Transverse colon (tissue), 4 donors: ENCODE data around the gene AGAP1. TPM values are rescaled to one million over a fixed set of nuclear protein-coding genes. Genes with fewer than 3 reads are reported as not detected.
"Not testable (repeated sequence)": the region's sequence is repeated elsewhere in the genome, so short reads cannot be mapped to it uniquely, and the experiment has no call there.

Experiments used
- DNase-seq: peaks from one replicate; pipeline ENCODE4 v3.0.0-alpha.2; 2019
- H3K27ac ChIP-seq, 4 donors: fragments of 200-600 bp; sonication (generic); 2 replicates each; pipeline ENCODE4 v1.5.1; 2016 to 2018; ENCODE audit warnings: inconsistent platforms in 4 of 4
- H3K27me3 ChIP-seq: fragments of 200-600 bp; sonication (generic); 2 replicates; pipeline ENCODE4 v1.5.1; 2017; ENCODE audit warnings: inconsistent platforms
- H3K36me3 ChIP-seq, 4 donors: fragments of 200-600 bp; sonication (generic); 2 replicates each; pipeline ENCODE4 v1.5.1; 2017 to 2019; ENCODE audit warnings: inconsistent platforms in 4 of 4
- H3K4me1 ChIP-seq, 4 donors: fragments of 200-600 bp; sonication (generic); 2 replicates each; pipeline ENCODE4 v1.5.1; 2017 to 2020; ENCODE audit warnings: inconsistent platforms in 4 of 4
- H3K4me3 ChIP-seq, 4 donors: fragments of 200-600 bp; sonication (generic); 1 replicate in 1 of 4; 2 replicates in 3 of 4; pipeline versions ENCODE4 v1.5.1 to v1.6.1; 2017 to 2019; ENCODE audit warnings: inconsistent platforms in 4 of 4
- H3K9me3 ChIP-seq, 2 donors: fragments of 200-600 bp; sonication (generic); 2 replicates each; pipeline ENCODE4 v1.5.1; 2017 to 2019; ENCODE audit warnings: inconsistent platforms in 2 of 2
- CTCF ChIP-seq, 5 experiments: fragments of 200-600 bp in 3 of 5; fragments of 450-650 bp in 2 of 5; sonication (generic) in 3 of 5; IDR thresholded peaks; 1 replicate in 2 of 5; 2 replicates in 3 of 5; pipeline ENCODE4 v1.5.1; 2016 to 2017; ENCODE audit warnings: antibody characterized with exemption in 5 of 5, inconsistent platforms in 3 of 5, mild to moderate bottlenecking in 2 of 5, moderate library complexity in 1 of 5
- EP300 ChIP-seq: sonication (generic); formaldehyde crosslinking; IDR thresholded peaks from one replicate; pipeline ENCODE4 v1.6.1; 2017; ENCODE audit warnings: antibody characterized with exemption, low read depth
- POLR2A ChIP-seq: fragments of 450-650 bp; IDR thresholded peaks from one replicate; pipeline ENCODE4 v1.6.1; 2016; ENCODE audit warnings: antibody characterized with exemption, mild to moderate bottlenecking, moderate library complexity
- POLR2AphosphoS5 ChIP-seq, 3 donors: sonication (generic); formaldehyde crosslinking; IDR thresholded peaks; one replicate each; pipeline ENCODE4 v1.6.1; 2016; ENCODE audit warnings: antibody characterized with exemption in 3 of 3
- WGBS, 2 donors: methylation state at CpG; one replicate each; pipeline ENCODE4 v1.1.5; 2018; ENCODE audit warnings: low coverage in 1 of 2; 5-methylcytosine and 5-hydroxymethylcytosine counted together
- in situ Hi-C, 4 donors: fragments of 200-750 bp; cut with MboI; loops; one replicate each; pipeline versions ENCODE4 v1.15.0 to v1.15.1; 2017; ENCODE audit warnings: low sequenced_read_pairs in 3 of 4, low pct_ligation_motif_present in 1 of 4, low pct_unique_long_range_greater_than_20kb in 1 of 4
- intact Hi-C: fragments of 100-400 bp; cut with DNase I; formaldehyde crosslinking; loops from one replicate; pipeline ENCODE4 v1.15.1; 2023; ENCODE audit warnings: low total_unique reads
- total RNA-seq, 4 donors: library from RNA; depleted of rRNA; stranded (reverse); fragments of >200 nt; gene quantifications; one replicate each; pipeline ENCODE4 v1.1.0, GENCODE V29; 2016

The AGAP1 gene
- total RNA-seq, 4 donors from 2014 or later: 56.1 to 96.9 (median 71.2) TPM

GRCh38 chr2:236089271-236090026 is 595.6 kb downstream of the AGAP1 start:
- in situ Hi-C loops: no loop called here
- no peaks in the 10 kb centered on the region for H3K9me3 ChIP-seq
- no peak overlapping the region for H3K27ac ChIP-seq
- WGBS, 2 donors: 74 to 88% methylated on average over 3 to 12 of the region's 12 CpGs
- no peak for DNase-seq
- H3K4me3 ChIP-seq: no peak overlapping the region
- no peaks in the 10 kb centered on the region for H3K36me3 ChIP-seq
- H3K27me3 ChIP-seq: no peaks in the 10 kb centered on the region
- TF ChIP-seq CTCF (IDR thresholded peaks at IDR 0.05) (no peak), POLR2A (no peak), POLR2AphosphoS5 (IDR thresholded peaks at IDR 0.05) (no peak)
- no peaks in the 10 kb centered on the region for H3K4me1 ChIP-seq
- intact Hi-C loops: no loop called here

- intact Hi-C loops: no loop called here
- in situ Hi-C loops: no loop called here
- no peaks in the 10 kb centered on the region for H3K36me3 ChIP-seq
- TF ChIP-seq EP300 (no peak), POLR2AphosphoS5 (IDR thresholded peaks at IDR 0.05) (no peak), POLR2A (no peak), CTCF (IDR thresholded peaks at IDR 0.05) (no peak)
- H3K4me3 ChIP-seq: no peak overlapping the region
- H3K27me3 ChIP-seq: no peaks in the 10 kb centered on the region
- DNase-seq: no peak
- no peaks in the 10 kb centered on the region for H3K4me1 ChIP-seq
- H3K27ac ChIP-seq: no peak overlapping the region
- H3K9me3 ChIP-seq: no peaks in the 10 kb centered on the region
- WGBS, 2 donors: 86% methylated on average over 8 to 9 of the region's 9 CpGs
Observed at GRCh38 chr2:236090027-236090382, 596.2 kb downstream of the AGAP1 start.

GRCh38 chr2:236090826-236091225 is 597.0 kb downstream of the AGAP1 start:
- 83 to 95% methylated on average over 2 to 16 of the region's 16 CpGs for WGBS, 2 donors
- in situ Hi-C loops, DNase-seq, intact Hi-C loops, H3K9me3 ChIP-seq, H3K36me3 ChIP-seq, H3K4me3 ChIP-seq, H3K4me1 ChIP-seq, H3K27me3 ChIP-seq, H3K27ac ChIP-seq: not testable (repeated sequence)

GRCh38 chr2:236092714-236093113 is 598.9 kb downstream of the AGAP1 start:
- Histone ChIP-seq H3K4me1 (no peaks in the 10 kb centered on the region), H3K27ac (no peak overlapping the region), H3K4me3 (no peak overlapping the region), H3K9me3 (no peaks in the 10 kb centered on the region), H3K36me3 (no peaks in the 10 kb centered on the region), H3K27me3 (no peaks in the 10 kb centered on the region)
- no peak for DNase-seq
- TF ChIP-seq CTCF (IDR thresholded peaks at IDR 0.05) (no peak), POLR2AphosphoS5 (IDR thresholded peaks at IDR 0.05) (no peak), POLR2A (no peak), EP300 (no peak)
- in situ Hi-C loops (no loop called here), intact Hi-C loops (no loop called here)
- 80 to 83% methylated on average over 4 of the region's 4 CpGs for WGBS, 2 donors

- TF ChIP-seq EP300 (no peak), POLR2A (no peak), POLR2AphosphoS5 (IDR thresholded peaks at IDR 0.05) (no peak), CTCF (IDR thresholded peaks at IDR 0.05) (no peak)
- H3K36me3 ChIP-seq: no peaks in the 10 kb centered on the region
- H3K4me1 ChIP-seq: no peaks in the 10 kb centered on the region
- H3K4me3 ChIP-seq: no peak overlapping the region
- intact Hi-C loops: no loop called here
- H3K27ac ChIP-seq: no peak overlapping the region
- in situ Hi-C loops: no loop called here
- H3K9me3 ChIP-seq: no peaks in the 10 kb centered on the region
- no peaks in the 10 kb centered on the region for H3K27me3 ChIP-seq
- WGBS, 2 donors: 79 to 82% methylated on average over 3 to 6 of the region's 6 CpGs
- no peak for DNase-seq
Observed at GRCh38 chr2:236093134-236093533, 599.3 kb downstream of the AGAP1 start.
